Glutamatergic neuron (in vitro differentiated cells): ENCODE results near the gene SORCS1. TPM values are rescaled to one million over a fixed set of nuclear protein-coding genes. Genes with fewer than 3 reads are reported as not detected.

Source experiments
- DNase-seq: peaks from one replicate; pipeline ENCODE4 v3.0.0; 2022
- H3K27ac Mint-ChIP-seq: one replicate; pipeline ENCODE4 v1.8.0; 2020; ENCODE audit warnings: mild to moderate bottlenecking, mixed read lengths, inconsistent platforms; ENCODE audit not compliant: unreplicated experiment
- H3K27me3 Mint-ChIP-seq: one replicate; pipeline ENCODE4 v1.8.0; 2020; ENCODE audit warnings: mild to moderate bottlenecking, moderate library complexity, mixed read lengths, inconsistent platforms; ENCODE audit not compliant: unreplicated experiment
- H3K36me3 Mint-ChIP-seq: one replicate; pipeline ENCODE4 v1.8.0; 2020; ENCODE audit warnings: mild to moderate bottlenecking, mixed read lengths, inconsistent platforms; ENCODE audit not compliant: unreplicated experiment
- H3K4me1 Mint-ChIP-seq: one replicate; pipeline ENCODE4 v1.8.0; 2020; ENCODE audit warnings: mild to moderate bottlenecking, low read depth, mixed read lengths, inconsistent platforms; ENCODE audit not compliant: unreplicated experiment
- H3K4me3 Mint-ChIP-seq: one replicate; pipeline ENCODE4 v1.8.0; 2020; ENCODE audit warnings: mild to moderate bottlenecking, mixed read lengths, inconsistent platforms; ENCODE audit not compliant: unreplicated experiment
- H3K9me3 Mint-ChIP-seq: one replicate; pipeline ENCODE4 v1.8.0; 2020; ENCODE audit warnings: mild to moderate bottlenecking, moderate library complexity, mixed read lengths, inconsistent platforms; ENCODE audit not compliant: unreplicated experiment
- CTCF ChIP-seq: fragments of 200-600 bp; sonication (generic); IDR thresholded peaks from one replicate; pipeline ENCODE4 v1.5.0; 2021; ENCODE audit not compliant: partially characterized antibody, unreplicated experiment
- total RNA-seq: library from RNA; stranded (reverse); fragmentation: NEBNext Ultra II Directional; extraction: Animal tissue kit (Norgen Biotek cat#: 25700); gene quantifications from one replicate; pipeline ENCODE4 v1.2.1, GENCODE V29; 2021; ENCODE audit not compliant: unreplicated experiment

SORCS1 gene
- total RNA-seq, 1 donor from 2014 or later = 3.3 TPM

- peaks cover 4% of the 10 kb centered on the region for H3K4me1 Mint-ChIP-seq
- TF ChIP-seq CTCF = no peak
- no peak for DNase-seq
- no peak overlapping the region for H3K4me3 Mint-ChIP-seq
- no peaks in the 10 kb centered on the region for H3K9me3 Mint-ChIP-seq
- no peaks in the 10 kb centered on the region for H3K27me3 Mint-ChIP-seq
- no peaks in the 10 kb centered on the region for H3K36me3 Mint-ChIP-seq
- H3K27ac Mint-ChIP-seq = no peak overlapping the region
Measured at GRCh38 chr10:106819490-106819889, 345.0 kb downstream of the SORCS1 start.

GRCh38 chr10:106816318-106817085, 348.0 kb downstream of the SORCS1 start:
- H3K36me3 Mint-ChIP-seq = no peaks in the 10 kb centered on the region
- no peak for DNase-seq
- no peak overlapping the region for H3K27ac Mint-ChIP-seq

GRCh38 chr10:106815427-106816043, 349.0 kb downstream of the SORCS1 start:
- DNase-seq = no peak
- H3K36me3 Mint-ChIP-seq = no peaks in the 10 kb centered on the region
- H3K27ac Mint-ChIP-seq = no peak overlapping the region
- no peak for TF ChIP-seq CTCF
- H3K4me3 Mint-ChIP-seq = no peak overlapping the region
- peaks cover 4% of the 10 kb centered on the region for H3K4me1 Mint-ChIP-seq
- H3K27me3 Mint-ChIP-seq = no peaks in the 10 kb centered on the region
- H3K9me3 Mint-ChIP-seq = no peaks in the 10 kb centered on the region

More at GRCh38 chr10:106816318-106817085, 348.0 kb downstream of the SORCS1 start:
- Mint-ChIP-seq H3K4me1 (peaks cover 4% of the 10 kb centered on the region), H3K4me3 (no peak overlapping the region), H3K27me3 (no peaks in the 10 kb centered on the region), H3K9me3 (no peaks in the 10 kb centered on the region)
- TF ChIP-seq CTCF = no peak

- H3K36me3 Mint-ChIP-seq = no peaks in the 10 kb centered on the region
- H3K4me3 Mint-ChIP-seq = no peak overlapping the region
- H3K9me3 Mint-ChIP-seq = no peaks in the 10 kb centered on the region
- H3K27ac Mint-ChIP-seq = no peak overlapping the region
- no peak for DNase-seq
- H3K27me3 Mint-ChIP-seq = no peaks in the 10 kb centered on the region
- H3K4me1 Mint-ChIP-seq = no peaks in the 10 kb centered on the region
- no peak for TF ChIP-seq CTCF
Measured at GRCh38 chr10:106804992-106805582, 359.4 kb downstream of the SORCS1 start.

- no peaks in the 10 kb centered on the region for H3K27me3 Mint-ChIP-seq
- H3K9me3 Mint-ChIP-seq = peaks cover 2% of the 10 kb centered on the region
- H3K36me3 Mint-ChIP-seq = no peaks in the 10 kb centered on the region
- no peak for DNase-seq
- TF ChIP-seq CTCF = no peak
- no peak overlapping the region for H3K27ac Mint-ChIP-seq
- H3K4me1 Mint-ChIP-seq = no peaks in the 10 kb centered on the region
- no peak overlapping the region for H3K4me3 Mint-ChIP-seq
Measured at GRCh38 chr10:106802949-106803348, 361.6 kb downstream of the SORCS1 start.
